ENCODE results near the gene SLC16A11. TPM values are rescaled to one million over a fixed set of nuclear protein-coding genes. Genes with fewer than 3 reads are reported as not detected.

The SLC16A11 gene, protein sequence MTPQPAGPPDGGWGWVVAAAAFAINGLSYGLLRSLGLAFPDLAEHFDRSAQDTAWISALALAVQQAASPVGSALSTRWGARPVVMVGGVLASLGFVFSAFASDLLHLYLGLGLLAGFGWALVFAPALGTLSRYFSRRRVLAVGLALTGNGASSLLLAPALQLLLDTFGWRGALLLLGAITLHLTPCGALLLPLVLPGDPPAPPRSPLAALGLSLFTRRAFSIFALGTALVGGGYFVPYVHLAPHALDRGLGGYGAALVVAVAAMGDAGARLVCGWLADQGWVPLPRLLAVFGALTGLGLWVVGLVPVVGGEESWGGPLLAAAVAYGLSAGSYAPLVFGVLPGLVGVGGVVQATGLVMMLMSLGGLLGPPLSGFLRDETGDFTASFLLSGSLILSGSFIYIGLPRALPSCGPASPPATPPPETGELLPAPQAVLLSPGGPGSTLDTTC
- 0.32 and 1.1 TPM in 2 replicates for total RNA-seq

GRCh38 chr17:7043497-7044198 is at the start of gene SLC16A11:
Gene SLC16A11, minus strand, starts transcription at chr17:7044092. Its CDS starts 579 bp downstream, at chr17:7043513.

DNA sequence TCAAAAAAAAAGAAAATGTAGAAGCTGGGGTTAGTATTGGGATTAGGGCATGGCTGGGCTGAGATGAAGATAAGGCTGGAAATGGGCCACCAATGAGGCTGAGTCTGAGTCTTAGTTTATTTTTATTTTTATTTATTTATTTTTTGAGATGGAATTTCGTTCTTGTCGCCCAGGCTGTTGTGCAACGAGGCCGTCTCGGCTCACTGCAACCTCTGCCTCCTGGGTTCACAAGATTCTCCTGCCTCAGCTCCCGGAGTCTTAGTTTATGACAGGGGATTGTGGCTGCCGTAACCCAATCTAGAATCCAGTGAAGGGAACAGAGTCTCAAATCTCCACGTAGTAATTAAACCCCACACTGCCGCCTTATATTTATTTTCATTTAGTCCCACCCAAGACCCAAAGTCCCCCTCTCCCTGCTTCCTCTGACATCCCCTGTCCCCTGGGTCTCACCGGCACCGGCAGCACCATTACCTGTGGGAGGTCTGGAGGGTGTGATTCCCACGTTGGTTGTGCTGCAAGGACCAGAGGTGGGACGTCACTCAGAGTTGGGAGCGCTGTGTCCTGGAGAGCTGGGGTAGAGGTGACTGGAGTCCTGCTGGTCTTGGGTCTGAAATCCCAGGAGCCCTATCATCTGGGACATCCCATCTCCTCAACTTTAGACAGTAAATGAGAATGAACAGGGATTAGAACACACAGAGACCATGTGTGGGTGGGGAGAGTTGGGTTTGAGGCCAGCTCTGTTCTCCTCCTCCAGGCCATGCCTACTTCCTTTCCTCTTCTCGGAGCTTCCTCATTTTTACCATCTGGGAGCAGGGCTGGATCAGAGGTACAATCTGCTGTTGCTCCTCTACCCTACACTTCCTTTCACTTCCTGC is 35.9 kb upstream of the SLC16A11 start, which contains the start of gene CLEC10A:
Gene CLEC10A (minus strand): TSS at position 671 of the 875 bp plus-strand sequence. CDS start 1,439 bp downstream, outside the sequence.

DNA sequence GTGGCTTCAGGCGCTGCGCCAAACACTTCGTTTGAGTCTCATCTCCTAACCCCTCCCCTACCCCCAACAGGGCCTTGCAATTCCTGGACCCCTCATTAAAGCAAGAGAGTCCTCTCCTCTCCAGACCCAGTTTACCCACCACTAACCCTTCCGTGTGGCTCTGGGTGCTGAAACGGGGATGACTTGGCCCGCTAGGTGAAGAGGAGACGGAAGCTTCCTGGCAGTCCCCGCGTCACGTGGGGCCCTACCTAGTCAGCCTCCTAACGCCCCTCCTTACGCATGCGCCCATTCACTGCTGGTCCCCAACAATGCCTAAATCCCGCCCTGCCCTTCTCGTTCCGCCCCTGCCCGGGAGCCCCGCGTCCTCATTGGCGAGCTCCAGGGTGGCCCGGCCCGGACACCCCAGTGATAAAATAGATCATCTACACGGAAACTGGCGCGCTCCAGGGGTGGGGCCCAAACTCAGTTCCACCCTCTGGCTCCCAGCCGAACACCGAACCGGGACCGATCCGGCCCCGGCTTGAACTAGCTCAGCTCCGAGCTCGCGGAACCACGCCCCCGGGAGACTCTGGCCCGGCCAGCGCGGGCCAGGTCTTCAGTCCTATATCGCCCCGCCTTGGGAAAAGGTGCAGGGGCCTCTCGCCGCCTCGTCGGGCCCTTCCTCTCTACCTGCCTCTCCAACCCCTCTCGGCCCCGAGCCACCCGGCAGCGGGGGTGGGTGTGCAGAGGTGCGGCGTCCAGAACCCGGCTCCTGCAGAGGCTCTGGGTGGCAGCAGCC is 8.1 kb downstream of the SLC16A11 start, which contains the start of gene SLC16A13:
Gene SLC16A13 (plus strand): TSS at position 425 of the 778 bp plus-strand sequence. CDS start 368 bp downstream, outside the sequence.

GRCh38 chr17:7022781-7023571 is 20.9 kb downstream of the SLC16A11 start, which contains the start of gene BCL6B:
Gene BCL6B, plus strand, starts transcription at chr17:7023050. Its CDS starts 622 bp downstream, at chr17:7023672.

DNA sequence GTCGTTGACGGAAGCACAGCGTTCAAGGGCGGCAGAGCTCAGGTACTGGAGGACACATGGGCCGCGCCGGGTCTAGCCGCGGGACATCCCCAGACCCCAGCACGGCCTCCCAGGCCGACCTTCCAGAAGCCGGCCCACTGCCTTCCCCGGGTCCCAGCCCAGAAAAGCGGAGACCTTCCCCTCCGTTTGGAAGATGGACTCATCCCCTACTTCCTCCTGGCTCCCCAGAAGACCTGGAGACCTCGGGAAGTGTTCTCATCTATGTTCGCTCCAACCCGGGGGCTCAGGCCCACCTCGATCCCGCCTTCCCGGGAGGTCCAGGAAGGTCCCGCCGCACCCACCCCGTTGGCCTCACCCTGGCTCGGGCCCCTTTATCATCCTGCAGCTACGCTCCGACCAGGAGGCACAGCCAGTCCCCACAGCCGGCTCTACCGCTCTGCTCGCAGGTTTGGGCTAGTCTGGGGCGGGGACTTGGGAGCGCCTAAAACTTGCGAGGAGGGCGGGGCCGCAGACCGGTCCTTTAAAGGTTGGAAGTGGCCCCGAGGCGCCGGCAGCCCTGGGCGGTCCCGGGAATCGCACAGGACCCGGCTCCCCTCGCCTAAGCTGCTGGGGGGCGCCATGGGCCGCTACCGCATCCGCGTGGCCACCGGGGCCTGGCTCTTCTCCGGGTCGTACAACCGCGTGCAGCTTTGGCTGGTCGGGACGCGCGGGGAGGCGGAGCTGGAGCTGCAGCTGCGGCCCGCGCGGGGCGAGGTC is 48.2 kb downstream of the SLC16A11 start, which contains the start of gene ALOX12:
Gene ALOX12 (plus strand): TSS at position 550 of the 756 bp plus-strand sequence. CDS start 69 bp downstream, at position 619.

Small RNAs within 50 kb of the gene (small RNA-seq; reads per million reads assigned to genes)
- not detected for gene AC120057.1

Other genes with a start within 250 kb of the SLC16A11 start
- gene TEKT1, start 212.4 kb downstream of the SLC16A11 start, total RNA-seq: not detected in 2 replicates
- gene ALOX12, start 48.0 kb downstream of the SLC16A11 start, total RNA-seq: not detected in 2 replicates
- 35.2 and 76.4 TPM in 2 replicates for gene RNASEK, start 31.5 kb downstream of the SLC16A11 start, total RNA-seq
- 0.16 and 0.36 TPM in 2 replicates for gene BCL6B, start 21.0 kb downstream of the SLC16A11 start, total RNA-seq
- 0.73 and 1.1 TPM in 2 replicates for gene SLC16A13, start 8.1 kb downstream of the SLC16A11 start, total RNA-seq
- gene CLEC10A, start 36.2 kb upstream of the SLC16A11 start, total RNA-seq: not detected in 2 replicates
- gene ASGR2, start 70.7 kb upstream of the SLC16A11 start, total RNA-seq: not detected in 2 replicates
- gene ASGR1, start 135.3 kb upstream of the SLC16A11 start, total RNA-seq: 0.36 and 0.49 TPM in 2 replicates
- gene DLG4, start 175.7 kb upstream of the SLC16A11 start, total RNA-seq: 17.4 and 18.9 TPM in 2 replicates
- gene ACADVL, start 175.8 kb upstream of the SLC16A11 start, total RNA-seq: 164 and 197 TPM in 2 replicates
- 112 and 113 TPM in 2 replicates for gene DVL2, start 190.4 kb upstream of the SLC16A11 start, total RNA-seq
- 55.7 and 66.2 TPM in 2 replicates for gene PHF23, start 195.4 kb upstream of the SLC16A11 start, total RNA-seq
- 173 and 278 TPM in 2 replicates for gene GABARAP, start 198.4 kb upstream of the SLC16A11 start, total RNA-seq
- gene CTDNEP1, start 207.6 kb upstream of the SLC16A11 start, total RNA-seq: 36.0 and 41.2 TPM in 2 replicates
- 34.9 and 40.7 TPM in 2 replicates for gene ELP5, start 208.1 kb upstream of the SLC16A11 start, total RNA-seq
- gene CLDN7, start 218.4 kb upstream of the SLC16A11 start, total RNA-seq: 0.24 and 1.8 TPM in 2 replicates
- gene SLC2A4, start 237.6 kb upstream of the SLC16A11 start, total RNA-seq: under 0.01 and 0.12 TPM in 2 replicates

Measured in hair follicle dermal papilla cell (primary cell).